PFSK-1 (cell line): ENCODE measurements around the gene LIPT2.

Experiments
- FOXP2 ChIP-seq: optimal IDR thresholded peaks from 2 replicates; pipeline ENCODE3; 2011; ENCODE audit warnings: borderline replicate concordance, control low read depth, inconsistent platforms; ENCODE audit not compliant: insufficient read depth; ENCODE audit errors: extremely low read length, extremely low read depth
- POLR2AphosphoS5 ChIP-seq: IDR thresholded peaks from 2 replicates; pipeline ENCODE4 v1.6.1; 2012; ENCODE audit warnings: low read depth, mild to moderate bottlenecking, control low read depth, low read length, moderate library complexity
- SIN3A ChIP-seq: IDR thresholded peaks from 2 replicates; pipeline ENCODE4 v1.6.1; 2012; ENCODE audit warnings: mild to moderate bottlenecking, low read length, moderate library complexity, borderline replicate concordance; ENCODE audit not compliant: insufficient read depth
- TAF1 ChIP-seq: IDR thresholded peaks from 2 replicates; pipeline ENCODE4 v1.6.1; 2012; ENCODE audit warnings: low read length, control low read depth, borderline replicate concordance; ENCODE audit not compliant: insufficient read depth
- TF ChIP-seq, protein P1 (sequence below), 2 experiments: IDR thresholded peaks; 2 replicates each; pipeline versions ENCODE4 v1.6.1 to v1.8.0; 2011 to 2012; ENCODE audit warnings: low read depth in 2 of 2, low read length in 2 of 2, control low read depth in 1 of 2, inconsistent platforms in 1 of 2, mild to moderate bottlenecking in 1 of 2, moderate library complexity in 1 of 2; ENCODE audit not compliant: insufficient read depth in 1 of 2

The LIPT2 gene

GRCh38 chr11:74535371-74536160, 42.0 kb upstream of the LIPT2 start:
- TF ChIP-seq FOXP2 = no peak
- TF ChIP-seq, protein P1, sequence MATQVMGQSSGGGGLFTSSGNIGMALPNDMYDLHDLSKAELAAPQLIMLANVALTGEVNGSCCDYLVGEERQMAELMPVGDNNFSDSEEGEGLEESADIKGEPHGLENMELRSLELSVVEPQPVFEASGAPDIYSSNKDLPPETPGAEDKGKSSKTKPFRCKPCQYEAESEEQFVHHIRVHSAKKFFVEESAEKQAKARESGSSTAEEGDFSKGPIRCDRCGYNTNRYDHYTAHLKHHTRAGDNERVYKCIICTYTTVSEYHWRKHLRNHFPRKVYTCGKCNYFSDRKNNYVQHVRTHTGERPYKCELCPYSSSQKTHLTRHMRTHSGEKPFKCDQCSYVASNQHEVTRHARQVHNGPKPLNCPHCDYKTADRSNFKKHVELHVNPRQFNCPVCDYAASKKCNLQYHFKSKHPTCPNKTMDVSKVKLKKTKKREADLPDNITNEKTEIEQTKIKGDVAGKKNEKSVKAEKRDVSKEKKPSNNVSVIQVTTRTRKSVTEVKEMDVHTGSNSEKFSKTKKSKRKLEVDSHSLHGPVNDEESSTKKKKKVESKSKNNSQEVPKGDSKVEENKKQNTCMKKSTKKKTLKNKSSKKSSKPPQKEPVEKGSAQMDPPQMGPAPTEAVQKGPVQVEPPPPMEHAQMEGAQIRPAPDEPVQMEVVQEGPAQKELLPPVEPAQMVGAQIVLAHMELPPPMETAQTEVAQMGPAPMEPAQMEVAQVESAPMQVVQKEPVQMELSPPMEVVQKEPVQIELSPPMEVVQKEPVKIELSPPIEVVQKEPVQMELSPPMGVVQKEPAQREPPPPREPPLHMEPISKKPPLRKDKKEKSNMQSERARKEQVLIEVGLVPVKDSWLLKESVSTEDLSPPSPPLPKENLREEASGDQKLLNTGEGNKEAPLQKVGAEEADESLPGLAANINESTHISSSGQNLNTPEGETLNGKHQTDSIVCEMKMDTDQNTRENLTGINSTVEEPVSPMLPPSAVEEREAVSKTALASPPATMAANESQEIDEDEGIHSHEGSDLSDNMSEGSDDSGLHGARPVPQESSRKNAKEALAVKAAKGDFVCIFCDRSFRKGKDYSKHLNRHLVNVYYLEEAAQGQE (IDR thresholded peaks at IDR 0.05; ENCODE audit: insufficient read depth in 1 of 2, low read depth in 2 of 2, low read length in 2 of 2) = 0 out of 4 replicates have a peak, but pooled peaks of 1 of the 2 experiments have one; percentile 32

GRCh38 chr11:74534216-74534945, 40.9 kb upstream of the LIPT2 start:
- TF ChIP-seq FOXP2 (no peak), SIN3A (no peak), POLR2AphosphoS5 (no peak)
- TF ChIP-seq, protein P1 (IDR thresholded peaks at IDR 0.05; ENCODE audit: insufficient read depth in 1 of 2, low read depth in 2 of 2, low read length in 2 of 2) = no peak

DNA sequence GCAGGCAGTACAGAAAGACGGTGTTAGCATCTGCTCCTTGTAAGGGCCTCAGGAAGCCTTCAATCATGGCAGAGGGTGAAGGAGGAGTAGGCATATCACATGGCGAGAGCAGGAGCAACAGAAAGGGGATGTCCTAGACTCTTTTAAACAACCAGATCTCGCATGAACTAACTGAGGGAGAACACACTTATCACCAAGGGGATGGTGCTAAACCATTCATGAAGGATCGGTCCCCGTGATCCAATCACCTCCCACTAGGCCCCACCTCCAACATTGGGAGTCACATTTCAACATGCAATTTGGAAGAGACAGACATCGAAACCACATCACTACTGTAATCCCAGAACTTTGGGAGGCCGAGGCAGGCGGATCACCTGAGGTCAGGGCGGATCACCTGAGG, 39.9 kb upstream of the LIPT2 start:
- TF ChIP-seq, protein P1 (IDR thresholded peaks at IDR 0.05; ENCODE audit: insufficient read depth in 1 of 2, low read depth in 2 of 2, low read length in 2 of 2) = no peak
- TF ChIP-seq SIN3A (no peak), FOXP2 (no peak), TAF1 (no peak), POLR2AphosphoS5 (no peak)

DNA sequence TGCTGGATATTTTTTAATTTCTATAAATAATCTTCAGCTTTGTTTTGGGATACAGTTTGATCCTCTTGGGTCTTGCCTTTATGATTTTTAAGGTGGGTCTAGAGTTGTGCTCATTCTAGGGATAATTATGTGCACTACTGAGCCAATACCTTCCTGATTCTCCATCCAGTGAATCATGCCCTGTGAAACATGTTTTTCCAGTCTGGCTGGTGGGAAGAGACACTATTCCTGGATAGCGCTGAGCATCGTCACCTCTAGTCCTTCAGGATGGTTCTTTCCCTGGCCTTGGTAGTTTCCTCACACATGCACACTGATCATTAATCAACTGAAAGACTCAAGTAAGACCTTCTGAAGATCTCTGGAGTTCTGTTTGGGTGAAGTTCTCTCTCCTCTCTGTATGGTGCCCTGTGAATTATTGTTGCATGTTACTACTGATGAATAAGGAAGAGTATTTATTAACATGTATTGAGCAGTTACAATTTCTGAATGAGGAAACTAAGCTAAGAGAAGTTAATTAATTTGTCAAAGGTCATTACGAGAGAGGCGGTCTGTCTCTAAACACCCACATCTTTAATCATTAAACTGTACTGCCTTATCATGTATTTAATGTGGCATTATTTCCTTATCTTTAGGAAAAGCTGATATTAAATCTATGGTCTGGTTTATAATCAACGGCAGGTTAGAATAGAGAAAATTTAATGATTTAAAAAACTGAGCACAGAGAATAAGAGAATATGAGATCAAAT, 39.1 kb upstream of the LIPT2 start:
- TF ChIP-seq, protein P1 (IDR thresholded peaks at IDR 0.05; ENCODE audit: insufficient read depth in 1 of 2, low read depth in 2 of 2, low read length in 2 of 2) = no peak
- no peak for TF ChIP-seq POLR2AphosphoS5
